Mesenteric fat pad (tissue), 1 donor: Measurements from ENCODE around the gene HAUS7. TPM values are rescaled to one million over a fixed set of nuclear protein-coding genes. Genes with fewer than 3 reads are reported as not detected.
"Not testable (repeated sequence)": the region's sequence is repeated elsewhere in the genome, so short reads cannot be mapped to it uniquely, and the experiment has no call there.

Experiments used
- DNase-seq: peaks from one replicate; pipeline ENCODE4 v3.0.0-alpha.2; 2020; ENCODE audit warnings: low spot score
- total RNA-seq: library from RNA; stranded (reverse); fragmentation: NEBNext Ultra II Directional; extraction: Animal tissue kit (Norgen Biotek cat#: 25700); gene quantifications from one replicate; pipeline ENCODE4 v1.2.1, GENCODE V29; 2021
- donor health status: DM: yes; HTN: yes; CAD: no.

HAUS7 gene
- total RNA-seq, 1 donor from 2014 or later: 22.1 TPM

DNA sequence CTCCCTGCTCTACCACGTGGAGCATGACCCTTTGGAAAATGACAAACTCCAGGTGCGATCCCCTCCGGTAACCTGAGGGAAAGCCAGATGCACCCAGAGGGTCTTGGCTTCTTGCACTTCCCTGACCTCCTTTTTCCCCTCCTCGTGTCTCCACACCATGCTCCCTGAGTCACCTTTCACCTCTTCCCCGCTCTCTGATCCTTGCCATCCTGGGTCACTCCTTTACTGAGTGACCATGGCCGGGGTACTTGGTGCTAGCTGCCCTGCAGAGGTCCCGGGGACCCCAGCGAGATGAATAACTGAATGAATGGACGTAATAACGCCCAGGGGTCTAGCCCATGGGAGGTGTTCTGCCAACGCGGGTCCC lies 59.5 kb downstream of the HAUS7 start:
- DNase-seq: no peak

GRCh38 chrX:153410373-153410772 lies 60.0 kb downstream of the HAUS7 start:
- no peak for DNase-seq

- DNase-seq: no peak
Measured at GRCh38 chrX:153409414-153410101, 60.8 kb downstream of the HAUS7 start.

DNA sequence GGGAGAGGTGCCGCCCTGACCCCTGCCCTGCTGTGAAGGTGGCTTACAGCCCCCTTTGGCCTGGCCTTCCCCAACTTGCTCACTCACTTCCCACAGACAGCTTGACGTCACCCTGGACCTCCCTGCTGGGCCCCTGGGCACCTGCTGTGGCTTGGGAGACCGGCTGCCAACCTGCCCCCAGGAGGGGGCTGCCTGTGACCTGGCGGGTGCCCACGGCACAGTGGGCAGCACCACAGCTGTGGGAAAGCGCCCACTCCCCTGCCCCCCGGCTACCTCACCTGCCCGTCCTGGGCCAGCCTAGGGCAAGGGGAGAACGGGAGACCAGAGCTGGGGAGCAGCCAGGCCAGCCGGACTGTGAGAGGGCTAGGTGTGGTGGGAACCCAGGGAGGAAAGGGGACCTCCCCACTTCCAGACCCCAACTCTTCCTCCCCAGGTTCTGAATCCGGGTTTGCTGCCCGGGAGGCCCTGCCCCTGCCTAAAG lies 61.5 kb downstream of the HAUS7 start:
- DNase-seq: no peak

DNA sequence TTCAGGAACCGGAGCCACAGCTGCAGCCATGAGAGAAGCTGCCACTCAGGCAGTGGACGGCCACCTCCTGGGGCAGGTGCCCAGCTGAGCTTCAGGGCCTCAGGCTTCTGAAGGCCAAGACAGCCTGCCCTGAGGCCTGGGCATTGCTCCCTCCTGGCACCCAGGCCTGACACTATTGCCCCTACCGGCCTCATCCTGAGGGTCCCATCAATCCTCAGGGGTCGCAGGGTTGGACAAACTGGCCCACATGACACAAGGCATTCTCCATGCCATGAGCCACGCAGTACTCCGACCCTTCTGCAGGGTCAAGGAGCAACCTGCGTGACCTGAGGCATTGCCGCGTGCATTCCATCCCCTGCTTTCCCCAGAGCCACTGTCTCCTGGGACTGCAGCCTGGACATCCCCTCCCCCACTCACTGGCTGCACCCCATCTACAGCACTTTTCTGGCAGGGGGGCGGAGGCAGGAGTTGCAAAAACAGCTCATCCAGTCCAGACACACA lies 62.1 kb downstream of the HAUS7 start:
- DNase-seq: no peak

DNA sequence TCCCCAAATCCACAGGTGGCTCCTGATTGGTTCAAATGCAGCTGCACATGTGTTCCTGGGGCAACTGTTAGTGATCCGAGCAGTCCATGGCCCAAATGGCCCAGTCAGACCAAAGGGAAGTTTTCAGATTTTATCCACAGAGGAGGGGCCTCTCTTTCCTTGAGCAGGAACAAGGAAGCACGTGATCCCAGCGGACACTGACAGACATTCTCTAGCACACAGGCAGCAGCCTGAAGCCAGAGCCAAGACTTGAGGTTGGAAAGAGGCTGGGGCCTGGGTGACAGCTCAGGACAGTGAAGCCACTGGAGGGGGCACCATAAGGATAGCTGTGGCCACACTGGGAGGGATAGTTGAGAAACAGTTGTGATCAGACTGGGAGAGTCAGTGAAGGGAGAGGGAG lies 62.6 kb downstream of the HAUS7 start:
- no peak for DNase-seq

DNA sequence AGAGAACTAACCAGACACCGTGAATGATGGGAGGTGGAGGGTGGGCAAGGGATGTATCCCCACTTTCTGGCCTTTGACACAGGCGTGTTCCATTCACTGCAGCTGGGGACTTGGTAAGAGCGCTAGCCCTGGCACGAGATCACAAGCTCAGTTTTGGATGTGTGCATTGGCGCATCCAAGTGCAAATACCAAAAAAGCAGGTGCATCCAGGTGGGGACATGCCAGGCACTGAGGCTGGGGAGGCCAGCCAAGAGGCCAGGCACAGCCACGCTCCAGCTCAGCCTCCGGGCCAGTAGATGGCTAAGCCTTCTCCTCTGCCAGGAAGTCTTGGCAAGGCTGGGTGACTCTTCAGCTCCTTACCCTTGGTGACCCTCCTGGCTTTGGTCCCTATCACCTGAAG lies 63.5 kb downstream of the HAUS7 start:
- no peak for DNase-seq

GRCh38 chrX:153406011-153406410 lies 64.4 kb downstream of the HAUS7 start:
- DNase-seq: no peak

DNA sequence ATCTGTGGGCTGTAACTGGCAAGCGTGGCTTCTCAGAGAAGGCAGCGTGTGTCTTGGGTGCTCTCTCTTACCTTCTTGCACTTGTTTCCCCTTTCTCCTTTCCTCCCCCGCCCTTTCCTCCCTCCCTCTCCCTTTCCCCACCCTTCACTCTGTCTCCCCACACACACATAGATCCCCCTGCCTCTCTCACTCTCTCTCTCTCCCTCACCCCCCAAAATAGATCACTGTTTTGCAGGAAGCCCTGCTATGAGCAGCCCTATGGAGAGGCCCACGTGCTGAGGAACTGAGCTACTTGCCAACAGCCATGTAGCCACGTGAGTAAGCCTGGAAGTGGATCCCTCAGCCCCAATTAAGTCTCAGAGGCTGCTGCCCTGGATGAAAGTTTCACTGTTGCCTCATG lies 65.0 kb downstream of the HAUS7 start:
- no peak for DNase-seq

DNA sequence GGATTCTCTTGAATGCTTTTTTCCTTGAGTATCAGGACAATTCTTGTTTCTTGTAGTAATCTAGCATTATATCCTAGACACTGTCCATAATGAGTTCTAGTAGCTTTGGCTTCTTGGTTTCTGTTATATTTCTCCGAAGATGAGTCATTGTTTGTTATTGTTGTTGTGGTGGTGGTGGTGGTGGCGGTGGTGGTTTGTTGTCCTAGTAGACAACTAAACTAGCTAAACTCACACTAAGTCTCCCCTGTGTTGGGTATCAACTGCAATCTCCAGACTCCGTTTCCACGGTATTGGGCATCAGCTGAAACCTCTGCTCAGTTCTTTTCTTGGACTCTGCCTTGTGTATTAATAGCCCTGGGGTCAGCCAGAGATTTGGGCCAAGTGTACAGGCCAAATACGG lies 66.0 kb downstream of the HAUS7 start:
- not testable (repeated sequence) for DNase-seq

GRCh38 chrX:153401133-153401764 lies 69.1 kb downstream of the HAUS7 start, which contains the start of gene PNMA6E:
TSS of gene PNMA6E (minus strand) at chrX:153401350. CDS start at chrX:153398849, 2,501 bp downstream.
- no peak for DNase-seq

DNA sequence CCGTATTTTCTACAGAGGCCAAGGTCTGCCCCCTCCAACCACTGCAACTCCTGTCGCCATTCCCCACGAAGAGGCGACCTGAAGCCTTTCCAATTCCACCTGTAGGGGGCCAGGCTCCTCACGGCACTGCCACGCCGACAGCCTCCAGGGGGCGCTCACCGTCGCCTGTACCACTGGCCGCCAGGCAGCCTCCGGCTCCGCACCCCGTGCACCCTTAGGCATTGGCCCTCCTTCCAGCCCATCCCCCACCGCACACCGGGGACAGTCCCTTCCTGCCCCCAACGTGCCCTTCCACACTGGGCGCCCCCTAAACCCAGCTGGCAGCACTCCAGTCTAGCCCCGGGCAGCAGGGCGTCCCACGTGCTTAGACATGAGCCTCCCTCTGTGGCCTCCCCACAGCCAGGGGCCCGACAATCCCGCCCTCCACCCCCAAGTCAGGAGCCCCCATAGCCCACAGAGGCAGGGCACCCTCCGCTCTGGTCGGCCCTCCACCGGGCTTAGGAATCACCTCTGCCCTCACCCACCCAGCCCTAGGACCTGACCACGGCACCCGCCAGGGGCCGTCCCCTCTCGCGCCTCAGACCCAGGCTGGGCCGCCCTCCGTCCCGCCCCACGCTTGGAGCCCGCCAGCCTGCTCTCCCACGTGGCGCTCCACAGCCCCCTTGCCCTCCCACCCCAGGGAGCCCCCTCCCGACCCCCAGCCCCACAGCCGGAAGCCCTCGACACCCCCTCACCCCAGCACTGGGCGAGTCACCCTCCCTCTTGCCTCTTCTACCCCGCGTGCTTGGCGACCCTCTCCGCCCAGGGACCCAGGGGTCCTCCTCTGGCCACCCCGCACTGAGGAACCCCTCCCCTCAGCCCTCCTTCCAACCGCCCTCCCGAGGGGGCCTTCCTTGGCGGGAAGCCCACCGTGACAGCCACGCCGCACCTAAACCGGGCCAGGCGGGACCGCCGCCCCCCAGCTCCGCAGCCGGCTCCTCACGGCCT lies 69.9 kb downstream of the HAUS7 start:
- DNase-seq: no peak

- DNase-seq: no peak
Measured at GRCh38 chrX:153398275-153398960, 72.0 kb downstream of the HAUS7 start.

Other genes with a start within 250 kb of the HAUS7 start
- not detected for gene PNMA6F, start 148.8 kb downstream of the HAUS7 start, total RNA-seq
- 21.3 TPM for gene ZNF275, start 136.4 kb downstream of the HAUS7 start, total RNA-seq
- not detected for gene PNMA6E, start 69.2 kb downstream of the HAUS7 start, total RNA-seq
- gene ZFP92, start 59.1 kb downstream of the HAUS7 start, total RNA-seq: 5.4 TPM
- 0.80 TPM for gene TREX2, start 24.5 kb downstream of the HAUS7 start, total RNA-seq
- 72.1 TPM for gene BGN, start 24.4 kb upstream of the HAUS7 start, total RNA-seq
- gene ATP2B3, start 47.1 kb upstream of the HAUS7 start, total RNA-seq: not detected
- 16.3 TPM for gene CCNQ, start 128.6 kb upstream of the HAUS7 start, total RNA-seq
- gene DUSP9, start 176.6 kb upstream of the HAUS7 start, total RNA-seq: 0.39 TPM
- 1.4 TPM for gene PNCK, start 203.2 kb upstream of the HAUS7 start, total RNA-seq
- gene SLC6A8, start 217.3 kb upstream of the HAUS7 start, total RNA-seq: 45.9 TPM